OCI-LY7 (cell line): Measurements from ENCODE around the gene FGFBP2. TPM values are rescaled to one million over a fixed set of nuclear protein-coding genes. Genes with fewer than 3 reads are reported as not detected.

Experiments used
- BruUV-seq: library from RNA; stranded (reverse); fragments of 400-500 nt; replicated peaks from 2 replicates; lab custom pipeline; 2021; lab: Mats Ljungman, UMichigan
- CTCF ChIA-PET: fragments of 300-600 bp; sonication (Branson Sonifier 250); formaldehyde crosslinking; loops from one replicate; lab custom pipeline; 2022; ENCODE audit warnings: antibody characterized with exemption; ENCODE audit not compliant: unreplicated experiment; lab: Charles Lee
- POLR2A ChIA-PET: fragments of 300-600 bp; sonication (Branson Sonifier 250); formaldehyde crosslinking; loops from one replicate; lab custom pipeline; 2022; ENCODE audit warnings: antibody characterized with exemption; lab: Charles Lee
- DNase-seq: peaks from one replicate; pipeline ENCODE4 v3.0.0-alpha.2; 2015; ENCODE audit warnings: low spot score
- H2AFZ ChIP-seq: fragments of 200-600 bp; sonication (generic), shearing (Covaris generic); 2 replicates; pipeline ENCODE4 v1.6.1; 2014; ENCODE audit warnings: mild to moderate bottlenecking, antibody characterized with exemption, low read length, moderate library complexity
- H3K27ac ChIP-seq: fragments of 200-600 bp; sonication (generic); 2 replicates; pipeline ENCODE4 v1.5.1; 2014; ENCODE audit warnings: mixed run types, low read depth, mild to moderate bottlenecking, moderate library complexity, low read length, inconsistent platforms; ENCODE audit not compliant: poor library complexity, severe bottlenecking
- H3K36me3 ChIP-seq: fragments of 200-600 bp; sonication (generic); 2 replicates; pipeline ENCODE4 v1.6.1; 2014; ENCODE audit warnings: mild to moderate bottlenecking, antibody characterized with exemption, low read length, moderate library complexity, mixed read lengths; ENCODE audit not compliant: insufficient read depth
- H3K4me1 ChIP-seq: fragments of 200-600 bp; sonication (generic); 2 replicates; pipeline ENCODE4 v1.5.1; 2014; ENCODE audit warnings: mild to moderate bottlenecking, low read length; ENCODE audit not compliant: insufficient read depth, poor library complexity, severe bottlenecking
- H3K4me2 ChIP-seq: fragments of 200-600 bp; sonication (generic); 2 replicates; pipeline ENCODE4 v1.6.1; 2014; ENCODE audit warnings: mild to moderate bottlenecking, low read length
- H3K4me3 ChIP-seq: fragments of 200-600 bp; sonication (generic); 2 replicates; pipeline ENCODE4 v1.5.1; 2014; ENCODE audit warnings: mild to moderate bottlenecking, low read depth, low read length; ENCODE audit not compliant: poor library complexity, severe bottlenecking
- H3K79me2 ChIP-seq: fragments of 200-600 bp; sonication (generic); 2 replicates; pipeline ENCODE4 v1.6.1; 2016; ENCODE audit warnings: low read depth, mild to moderate bottlenecking, low read length, moderate library complexity, mixed read lengths; ENCODE audit not compliant: insufficient read depth
- H3K9me2 ChIP-seq: fragments of 200-600 bp; sonication (generic); 2 replicates; pipeline ENCODE4 v1.6.1; 2016; ENCODE audit warnings: mild to moderate bottlenecking, low read length, mixed read lengths; ENCODE audit not compliant: insufficient read depth
- H3K9me3 ChIP-seq: fragments of 200-600 bp; sonication (generic); 2 replicates; pipeline ENCODE4 v1.6.1; 2014; ENCODE audit warnings: mild to moderate bottlenecking, mixed run types, low read length, mixed read lengths
- H4K20me1 ChIP-seq: fragments of 200-600 bp; sonication (generic); 2 replicates; pipeline ENCODE4 v1.6.1; 2014; ENCODE audit warnings: mild to moderate bottlenecking, antibody characterized with exemption, low read length, moderate library complexity, mixed read lengths; ENCODE audit not compliant: insufficient read depth
- CTCF ChIP-seq: fragments of 200-600 bp; sonication (generic); conservative IDR thresholded peaks from 2 replicates; pipeline ENCODE4 v1.5.1; 2014; ENCODE audit warnings: mild to moderate bottlenecking, antibody characterized with exemption, low read length, moderate library complexity, mixed read lengths
- EZH2phosphoT487 ChIP-seq: fragments of 200-600 bp; sonication (generic); IDR thresholded peaks from 2 replicates; pipeline ENCODE4 v1.6.1; 2018; ENCODE audit warnings: low read depth, borderline replicate concordance, mild to moderate bottlenecking, mixed run types, antibody characterized with exemption, low read length, moderate library complexity, mixed read lengths
- intact Hi-C: fragments of 100-400 bp; cut with micrococcal nuclease; formaldehyde crosslinking; loops from one replicate; pipeline ENCODE4 v1.10.0; 2022; ENCODE audit not compliant: unreplicated experiment
- total RNA-seq, 2 experiments: library from RNA; depleted of rRNA in 1 of 2; stranded (reverse); fragments of >200 nt in 1 of 2; shearing (Covaris generic) in 1 of 2; gene quantifications; 2 replicates each; pipeline ENCODE4 v1.2.3, GENCODE V29; 2014 to 2022

Gene FGFBP2
- total RNA-seq, 2 experiments from 2014 or later, result not detected

DNA sequence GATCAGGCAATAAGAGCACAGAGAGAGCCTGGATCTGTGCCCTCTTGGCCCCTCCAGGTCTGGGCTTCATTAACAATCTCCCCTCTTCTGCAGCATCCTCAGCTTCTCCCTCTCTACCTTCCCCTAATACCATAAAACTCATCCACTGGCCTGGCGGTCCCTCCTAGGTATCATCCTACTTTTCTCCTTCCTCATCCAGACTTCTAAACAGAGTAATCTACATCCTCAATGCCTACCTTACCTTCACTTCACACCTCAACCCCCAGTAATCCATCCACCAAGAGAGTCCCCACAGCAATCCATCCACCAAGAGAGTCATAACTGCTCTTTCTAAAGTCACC is 41.4 kb downstream of the FGFBP2 start:
- Histone ChIP-seq H2AFZ (no peak overlapping the region), H3K4me3 (no peak overlapping the region), H3K4me2 (no peak overlapping the region), H3K36me3 (no peaks in the 10 kb centered on the region), H3K4me1 (no peaks in the 10 kb centered on the region), H4K20me1 (no peaks in the 10 kb centered on the region), H3K9me3 (no peaks in the 10 kb centered on the region), H3K27ac (no peak overlapping the region), H3K79me2 (no peaks in the 10 kb centered on the region), H3K9me2 (no peaks in the 10 kb centered on the region)
- POLR2A ChIA-PET, result no interaction called here
- TF ChIP-seq CTCF (no peak), EZH2phosphoT487 (no peak)
- no peak for DNase-seq
- intact Hi-C loops, result no loop called here
- no TSS peak for BruUV-seq
- CTCF ChIA-PET, result no interaction called here

DNA sequence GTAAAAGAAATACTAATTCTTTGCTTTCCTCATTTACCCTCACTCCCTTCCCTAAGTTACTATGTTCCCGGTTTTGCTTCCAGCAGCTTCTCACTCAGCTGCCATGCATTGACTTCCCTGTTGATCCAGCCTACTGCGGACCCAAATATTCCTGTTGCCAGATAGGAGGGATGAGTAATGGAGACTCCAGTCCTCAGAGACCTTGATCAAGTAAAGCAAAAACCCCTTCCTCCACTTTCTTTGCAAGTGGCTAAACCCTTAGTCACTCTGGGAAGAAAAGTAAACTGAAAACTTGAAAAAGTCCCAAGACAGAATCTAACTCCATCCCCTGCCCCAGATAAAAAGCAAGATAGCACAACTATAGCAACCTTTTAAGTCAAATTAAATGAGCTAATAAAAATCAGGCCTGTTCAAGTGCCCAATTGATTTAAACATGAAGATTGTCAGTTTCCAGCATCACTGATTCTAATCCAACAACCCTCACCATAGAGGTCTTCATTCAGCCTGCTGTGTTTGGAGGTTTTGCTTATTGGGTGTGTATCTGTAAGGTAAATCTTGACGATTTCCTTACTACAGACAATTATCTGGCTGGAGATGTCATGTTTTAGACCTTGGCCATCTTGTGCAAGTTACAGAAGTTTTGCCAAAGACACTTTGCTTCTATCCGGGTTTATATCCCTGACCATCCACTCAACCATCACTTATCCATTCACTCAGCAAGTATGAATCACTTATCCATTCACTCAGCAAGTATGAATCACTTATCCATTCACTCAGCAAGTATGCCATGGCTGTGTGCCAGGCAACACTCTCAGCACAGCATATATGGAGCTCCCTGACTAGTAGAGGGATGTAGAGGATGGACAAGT is 42.0 kb downstream of the FGFBP2 start:
- no peaks in the 10 kb centered on the region for H4K20me1 ChIP-seq
- H3K9me3 ChIP-seq, result no peaks in the 10 kb centered on the region
- H3K27ac ChIP-seq, result no peak overlapping the region
- no peaks in the 10 kb centered on the region for H3K9me2 ChIP-seq
- no TSS peak for BruUV-seq
- DNase-seq, result no peak
- H3K79me2 ChIP-seq, result no peaks in the 10 kb centered on the region
- no peaks in the 10 kb centered on the region for H3K4me1 ChIP-seq
- no peak for TF ChIP-seq EZH2phosphoT487
- POLR2A ChIA-PET, result no interaction called here
- H3K4me3 ChIP-seq, result no peak overlapping the region
- CTCF ChIA-PET, result no interaction called here
- intact Hi-C loops, result no loop called here
- no peak overlapping the region for H2AFZ ChIP-seq
- H3K4me2 ChIP-seq, result no peak overlapping the region
- no peaks in the 10 kb centered on the region for H3K36me3 ChIP-seq

DNA sequence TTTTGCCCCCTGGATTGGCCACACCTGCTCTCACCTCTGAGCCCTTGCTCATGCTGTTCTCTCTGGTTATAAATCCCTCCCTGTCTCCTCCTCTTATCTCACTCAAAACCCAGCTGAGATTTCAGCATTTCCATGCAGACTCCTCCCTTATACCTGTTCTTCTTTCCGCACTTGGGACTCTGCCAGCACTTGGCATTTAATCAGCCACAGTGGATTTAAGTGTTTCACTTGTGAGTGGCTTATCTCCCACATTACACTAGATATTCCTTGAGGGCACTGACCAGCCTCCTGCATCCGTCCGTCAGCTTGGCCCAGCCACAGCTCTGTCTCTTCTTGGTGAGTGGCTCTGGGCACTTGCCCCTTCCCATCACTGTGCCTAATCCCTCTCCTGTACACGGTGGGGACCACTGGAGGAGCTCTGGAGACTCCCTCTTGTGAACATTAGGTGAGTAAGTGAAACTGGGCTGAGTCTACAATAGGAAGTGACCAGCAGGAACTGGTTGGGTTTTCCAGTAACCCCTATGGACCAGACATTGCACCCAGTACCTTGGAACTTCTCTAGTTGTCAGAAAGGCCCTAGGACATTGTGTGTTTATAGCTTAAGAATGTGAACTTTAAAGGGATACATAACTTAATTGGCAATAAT is 44.4 kb downstream of the FGFBP2 start:
- Histone ChIP-seq H3K9me2 (no peaks in the 10 kb centered on the region), H3K36me3 (no peaks in the 10 kb centered on the region), H3K9me3 (no peaks in the 10 kb centered on the region), H3K27ac (no peak overlapping the region), H4K20me1 (no peaks in the 10 kb centered on the region), H3K4me3 (no peak overlapping the region), H3K4me2 (no peak overlapping the region), H3K4me1 (no peaks in the 10 kb centered on the region), H2AFZ (no peak overlapping the region), H3K79me2 (no peaks in the 10 kb centered on the region)
- no TSS peak for BruUV-seq
- CTCF ChIA-PET, result no interaction called here
- TF ChIP-seq CTCF, result no peak
- no peak for TF ChIP-seq EZH2phosphoT487
- no peak for DNase-seq
- intact Hi-C loops, result no loop called here
- POLR2A ChIA-PET, result no interaction called here
